ENCODE results near the gene ZMYM3. TPM values are rescaled to one million over a fixed set of nuclear protein-coding genes. Genes with fewer than 3 reads are reported as not detected.

ZMYM3 gene
- total RNA-seq, 1 donor from 2014 or later = 50.8 TPM

DNA sequence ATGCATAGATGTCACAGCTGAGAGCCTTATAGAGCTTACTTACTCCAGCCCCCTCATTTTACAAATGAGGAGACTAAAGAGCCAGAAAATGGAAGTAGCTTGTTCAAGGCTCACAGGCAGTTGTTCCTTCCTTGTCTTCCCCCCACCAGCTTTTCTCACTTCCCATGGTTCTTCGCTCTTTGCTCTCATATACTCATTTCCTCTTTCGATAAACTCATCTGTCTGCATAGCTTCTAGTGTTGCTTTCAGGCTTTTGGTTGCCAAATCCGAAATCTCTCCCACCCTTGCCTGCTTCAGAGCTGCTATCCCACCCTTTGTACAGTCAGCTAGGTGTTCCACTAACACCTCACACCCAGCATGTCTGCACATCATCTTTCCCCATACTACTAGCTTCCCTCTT, 55.9 kb downstream of the ZMYM3 start:
- no peaks in the 10 kb centered on the region for H3K9me3 ChIP-seq (ENCODE audit: low read depth)
- H3K4me3 ChIP-seq = no peak overlapping the region
- H3K27me3 ChIP-seq = no peaks in the 10 kb centered on the region
- no peaks in the 10 kb centered on the region for H3K36me3 ChIP-seq
- Mint-ChIP-seq H3K27ac (no peak overlapping the region), H3K36me3 (no peaks in the 10 kb centered on the region), H3K27me3 (ENCODE audit: insufficient read depth, low read depth) (peaks cover 3% of the 10 kb centered on the region), H3K4me3 (no peak overlapping the region), H3K9me3 (peaks cover 8% of the 10 kb centered on the region), H3K4me1 (peaks cover 13% of the 10 kb centered on the region)
- H3K27ac ChIP-seq = no peak overlapping the region
- no peaks in the 10 kb centered on the region for H4K20me1 ChIP-seq (ENCODE audit: low read depth)
- TF ChIP-seq EZH2phosphoT487 (IDR thresholded peaks at IDR 0.05) = no peak
- no peak for TF ChIP-seq EZH2 (IDR thresholded peaks at IDR 0.05)
- TF ChIP-seq, protein P1, sequence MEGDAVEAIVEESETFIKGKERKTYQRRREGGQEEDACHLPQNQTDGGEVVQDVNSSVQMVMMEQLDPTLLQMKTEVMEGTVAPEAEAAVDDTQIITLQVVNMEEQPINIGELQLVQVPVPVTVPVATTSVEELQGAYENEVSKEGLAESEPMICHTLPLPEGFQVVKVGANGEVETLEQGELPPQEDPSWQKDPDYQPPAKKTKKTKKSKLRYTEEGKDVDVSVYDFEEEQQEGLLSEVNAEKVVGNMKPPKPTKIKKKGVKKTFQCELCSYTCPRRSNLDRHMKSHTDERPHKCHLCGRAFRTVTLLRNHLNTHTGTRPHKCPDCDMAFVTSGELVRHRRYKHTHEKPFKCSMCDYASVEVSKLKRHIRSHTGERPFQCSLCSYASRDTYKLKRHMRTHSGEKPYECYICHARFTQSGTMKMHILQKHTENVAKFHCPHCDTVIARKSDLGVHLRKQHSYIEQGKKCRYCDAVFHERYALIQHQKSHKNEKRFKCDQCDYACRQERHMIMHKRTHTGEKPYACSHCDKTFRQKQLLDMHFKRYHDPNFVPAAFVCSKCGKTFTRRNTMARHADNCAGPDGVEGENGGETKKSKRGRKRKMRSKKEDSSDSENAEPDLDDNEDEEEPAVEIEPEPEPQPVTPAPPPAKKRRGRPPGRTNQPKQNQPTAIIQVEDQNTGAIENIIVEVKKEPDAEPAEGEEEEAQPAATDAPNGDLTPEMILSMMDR (IDR thresholded peaks at IDR 0.05) = no peak
- H3K4me1 ChIP-seq = no peaks in the 10 kb centered on the region
- H3K4me2 ChIP-seq = no peak overlapping the region
- no peak overlapping the region for H3K9ac ChIP-seq
- H3K79me2 ChIP-seq (ENCODE audit: low read depth) = no peaks in the 10 kb centered on the region
- no peak for DNase-seq (ENCODE audit: low spot score)
- no peak overlapping the region for H2AFZ ChIP-seq (replicated peaks)
- no peaks in the 10 kb centered on the region for H3F3A ChIP-seq (ENCODE audit: low read depth)

DNA sequence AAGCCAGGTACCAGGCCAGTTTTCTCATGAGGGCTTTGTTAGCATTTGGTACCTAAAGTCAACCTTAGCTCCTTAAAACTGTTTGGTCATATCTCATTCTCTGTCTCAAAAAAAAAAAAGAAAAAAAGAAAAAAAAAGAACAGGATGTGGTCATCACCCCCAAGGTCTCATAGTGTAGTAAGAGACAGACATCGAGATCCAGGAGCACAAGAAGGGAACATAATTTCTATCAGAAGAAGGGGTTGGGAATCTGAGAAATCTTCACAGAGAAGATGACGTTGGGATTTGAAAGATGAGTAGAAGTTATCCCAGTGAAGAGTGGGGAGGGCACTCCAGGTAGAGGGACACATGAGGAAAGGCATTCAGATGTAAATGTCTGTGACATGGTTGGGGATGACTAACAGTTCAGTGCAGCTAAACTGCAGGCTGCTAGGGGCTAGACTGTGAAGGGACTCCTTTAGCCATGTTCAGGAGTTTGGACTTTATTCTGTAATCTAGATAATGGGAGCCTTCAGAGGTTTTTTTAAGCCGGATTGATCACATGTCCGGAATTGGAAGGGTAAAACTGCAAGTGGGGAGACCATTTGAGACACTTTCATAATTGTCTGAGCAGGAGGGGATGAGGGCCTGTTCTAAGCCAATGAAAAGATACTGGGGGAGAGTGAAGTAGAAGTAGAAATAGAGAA, 57.8 kb downstream of the ZMYM3 start:
- Histone ChIP-seq H3F3A (ENCODE audit: low read depth) (no peaks in the 10 kb centered on the region), H3K4me1 (no peaks in the 10 kb centered on the region), H2AFZ (replicated peaks) (no peak overlapping the region), H3K79me2 (ENCODE audit: low read depth) (no peaks in the 10 kb centered on the region), H3K27me3 (no peaks in the 10 kb centered on the region), H3K36me3 (no peaks in the 10 kb centered on the region), H3K9me3 (ENCODE audit: low read depth) (no peaks in the 10 kb centered on the region), H3K4me3 (no peak overlapping the region), H3K27ac (no peak overlapping the region), H3K4me2 (no peak overlapping the region), H4K20me1 (ENCODE audit: low read depth) (no peaks in the 10 kb centered on the region), H3K9ac (no peak overlapping the region)
- Mint-ChIP-seq H3K9me3 (peaks cover 15% of the 10 kb centered on the region), H3K27ac (peak overlapping the region; percentile 11), H3K4me3 (no peak overlapping the region), H3K27me3 (ENCODE audit: insufficient read depth, low read depth) (peaks cover 3% of the 10 kb centered on the region), H3K4me1 (peaks cover 17% of the 10 kb centered on the region), H3K36me3 (no peaks in the 10 kb centered on the region)
- no peak for DNase-seq (ENCODE audit: low spot score)
- TF ChIP-seq, protein P1 (IDR thresholded peaks at IDR 0.05) = no peak
- TF ChIP-seq EZH2phosphoT487 (IDR thresholded peaks at IDR 0.05) (no peak), EZH2 (IDR thresholded peaks at IDR 0.05) (no peak)

DNA sequence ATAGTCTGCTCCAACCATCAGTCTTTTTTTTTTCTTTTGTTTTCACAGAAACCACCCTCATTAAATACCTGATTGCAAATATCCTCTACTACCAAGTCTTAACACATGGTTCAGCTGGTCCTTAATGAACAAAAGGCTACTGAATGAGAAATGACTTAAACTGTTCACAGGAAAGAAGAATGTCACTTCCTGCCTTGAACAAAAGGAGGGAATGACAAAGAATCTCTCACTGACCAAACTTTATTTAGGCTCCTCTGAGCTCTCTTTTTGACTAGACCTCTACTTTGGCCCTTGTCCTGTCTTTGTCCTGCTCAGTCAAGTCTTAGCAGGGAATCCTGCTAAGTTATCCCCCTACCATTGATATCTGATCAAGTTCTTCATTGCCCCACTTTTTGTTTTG, 62.7 kb downstream of the ZMYM3 start:
- peaks cover 9% of the 10 kb centered on the region for H3K4me1 Mint-ChIP-seq
- TF ChIP-seq EZH2phosphoT487 (IDR thresholded peaks at IDR 0.05) (no peak), EZH2 (IDR thresholded peaks at IDR 0.05) (no peak)
- TF ChIP-seq, protein P1 (IDR thresholded peaks at IDR 0.05) = no peak
- no peak overlapping the region for H3K4me3 Mint-ChIP-seq
- Histone ChIP-seq H3K9me3 (ENCODE audit: low read depth) (no peaks in the 10 kb centered on the region), H4K20me1 (ENCODE audit: low read depth) (no peaks in the 10 kb centered on the region), H3K27ac (no peak overlapping the region), H3K4me1 (no peaks in the 10 kb centered on the region), H3K36me3 (no peaks in the 10 kb centered on the region), H2AFZ (replicated peaks) (no peak overlapping the region), H3K9ac (no peak overlapping the region), H3F3A (ENCODE audit: low read depth) (no peaks in the 10 kb centered on the region), H3K79me2 (ENCODE audit: low read depth) (no peaks in the 10 kb centered on the region), H3K27me3 (no peaks in the 10 kb centered on the region), H3K4me3 (no peak overlapping the region), H3K4me2 (no peak overlapping the region)
- H3K27me3 Mint-ChIP-seq (ENCODE audit: insufficient read depth, low read depth) = peaks cover 7% of the 10 kb centered on the region
- H3K36me3 Mint-ChIP-seq = no peaks in the 10 kb centered on the region
- peaks cover 14% of the 10 kb centered on the region for H3K9me3 Mint-ChIP-seq
- DNase-seq (ENCODE audit: low spot score) = no peak
- no peak overlapping the region for H3K27ac Mint-ChIP-seq

Other genes with a start within 250 kb of the ZMYM3 start
- gene SNX12, start 185.8 kb downstream of the ZMYM3 start, total RNA-seq (ENCODE audit: low replicate concordance) = 58.1 and 82.9 TPM in 2 replicates
- 2.5 and 6.8 TPM in 2 replicates for gene FOXO4, start 158.3 kb downstream of the ZMYM3 start, total RNA-seq (ENCODE audit: low replicate concordance)
- gene CXorf65, start 147.4 kb downstream of the ZMYM3 start, total RNA-seq (ENCODE audit: low replicate concordance) = not detected in 2 replicates
- not detected in 2 replicates for gene IL2RG, start 142.6 kb downstream of the ZMYM3 start, total RNA-seq (ENCODE audit: low replicate concordance)
- gene MED12, start 135.5 kb downstream of the ZMYM3 start, total RNA-seq (ENCODE audit: low replicate concordance) = 27.0 and 40.2 TPM in 2 replicates
- 10.0 and 16.0 TPM in 2 replicates for gene NLGN3, start 109.3 kb downstream of the ZMYM3 start, total RNA-seq (ENCODE audit: low replicate concordance)
- gene GJB1, start 30.9 kb downstream of the ZMYM3 start, total RNA-seq (ENCODE audit: low replicate concordance) = not detected in 2 replicates
- gene NONO, start 29.5 kb upstream of the ZMYM3 start, total RNA-seq (ENCODE audit: low replicate concordance) = 890 and 916 TPM in 2 replicates
- 0.99 and 4.8 TPM in 2 replicates for gene ITGB1BP2, start 47.6 kb upstream of the ZMYM3 start, total RNA-seq (ENCODE audit: low replicate concordance)
- 21.4 and 29.7 TPM in 2 replicates for gene TAF1, start 112.2 kb upstream of the ZMYM3 start, total RNA-seq (ENCODE audit: low replicate concordance)

Data from neural progenitor cell (in vitro differentiated cells).